Aorta (tissue), 5 donors: ENCODE data around the gene IL6ST. TPM values are rescaled to one million over a fixed set of nuclear protein-coding genes. Genes with fewer than 3 reads are reported as not detected.

Experiments
- ATAC-seq: fragments of 200-7000 bp; cut with Tn5 transposase; one replicate; pipeline ENCODE4 v1.9.1; 2022; ENCODE audit warnings: moderate library complexity; ENCODE audit not compliant: low FRiP score
- DNase-seq, 2 donors: peaks; one replicate each; pipeline ENCODE4 v3.0.0-alpha.2; 2020
- H3K27ac ChIP-seq, 2 donors: one replicate each; pipeline ENCODE4 v1.5.1; 2013; ENCODE audit warnings: low read length in 2 of 2, mild to moderate bottlenecking in 2 of 2, moderate library complexity in 2 of 2, control low read depth in 1 of 2, inconsistent platforms in 1 of 2, low read depth in 1 of 2
- H3K27me3 ChIP-seq, 2 donors: one replicate each; pipeline ENCODE4 v1.6.1; 2013; ENCODE audit warnings: control low read depth in 1 of 2, low read length in 1 of 2, mild to moderate bottlenecking in 1 of 2, moderate library complexity in 1 of 2; ENCODE audit not compliant: insufficient read depth in 2 of 2, control insufficient read depth in 1 of 2
- H3K36me3 ChIP-seq, 2 donors: one replicate each; pipeline ENCODE4 v1.6.1; 2013; ENCODE audit warnings: control low read depth in 1 of 2, low read length in 1 of 2, mild to moderate bottlenecking in 1 of 2; ENCODE audit not compliant: insufficient read depth in 2 of 2, control insufficient read depth in 1 of 2
- H3K4me1 ChIP-seq, 2 donors: one replicate each; pipeline ENCODE4 v1.6.1; 2013; ENCODE audit warnings: low read length in 2 of 2, control low read depth in 1 of 2, mild to moderate bottlenecking in 1 of 2, moderate library complexity in 1 of 2; ENCODE audit not compliant: insufficient read depth in 2 of 2, control insufficient read depth in 1 of 2
- H3K4me3 ChIP-seq, 2 donors: one replicate each; pipeline ENCODE4 v1.5.1; 2013; ENCODE audit warnings: low read length in 2 of 2, control low read depth in 1 of 2, mild to moderate bottlenecking in 1 of 2
- H3K9me3 ChIP-seq: one replicate; pipeline ENCODE4 v1.6.1; 2013; ENCODE audit warnings: mild to moderate bottlenecking, low read length; ENCODE audit not compliant: control insufficient read depth
- WGBS, 2 donors: extraction: QIAGEN DNeasy Blood & Tissue Kit; methylation state at CpG; one replicate each; pipeline ENCODE4 v1.1.7; 2013; 5-methylcytosine and 5-hydroxymethylcytosine counted together
- intact Hi-C, 2 donors: fragments of 100-400 bp; cut with DNase I; formaldehyde crosslinking; loops; one replicate each; pipeline versions ENCODE4 v1.14.2 to v1.15.0; 2022
- polyA plus RNA-seq, 2 donors: library from polyadenylated mRNA; stranded (reverse); fragments of 200-250 nt; gene quantifications; one replicate each; pipeline ENCODE4 v1.2.3, GENCODE V29; 2013
- total RNA-seq, 2 donors: library from RNA; stranded (reverse); fragmentation: NEBNext Ultra II Directional; extraction: Animal tissue kit (Norgen Biotek cat#: 25700); gene quantifications; one replicate each; pipeline ENCODE4 v1.2.1, GENCODE V29; 2021
- donor health status: healthy with polysubstance abuse.
- donor health status: Bipolar disorder and iron deficiency.
- donor health status: DM: no; HTN: no; CAD: no.
- donor health status: DM: no; HTN: no; CAD: no.
- donor health status: DM: yes; HTN: yes; CAD: no.

Gene IL6ST
- total and polyA plus RNA-seq, 4 donors: 59.0 to 370 (median 213) TPM

- ATAC-seq (peak; percentile 12), DNase-seq (peak in 1 of 2 donors; percentile 73)
- no peak overlapping the region for H3K27ac ChIP-seq
- H3K4me3 ChIP-seq: no peak overlapping the region
- intact Hi-C loops: no loop called here
- no peaks in the 10 kb centered on the region for H3K36me3 ChIP-seq
- no peaks in the 10 kb centered on the region for H3K27me3 ChIP-seq
- WGBS, 2 donors: 20 to 21% methylated on average over 3 of the region's 3 CpGs
- H3K9me3 ChIP-seq: no peaks in the 10 kb centered on the region
- no peaks in the 10 kb centered on the region for H3K4me1 ChIP-seq
Observed at GRCh38 chr5:55904152-55904551, 90.6 kb downstream of the IL6ST start.

GRCh38 chr5:55903121-55903701 is 91.6 kb downstream of the IL6ST start:
- Histone ChIP-seq H3K27me3 (no peaks in the 10 kb centered on the region), H3K36me3 (no peaks in the 10 kb centered on the region), H3K9me3 (no peaks in the 10 kb centered on the region), H3K4me3 (no peak overlapping the region), H3K27ac (no peak overlapping the region), H3K4me1 (no peaks in the 10 kb centered on the region)
- 89 to 94% methylated on average over 19 of the region's 19 CpGs for WGBS, 2 donors
- DNase-seq: peak in 1 of 2 donors; percentile 56
- no peak for ATAC-seq
- intact Hi-C loops: no loop called here

- no peak overlapping the region for H3K4me3 ChIP-seq
- H3K36me3 ChIP-seq: no peaks in the 10 kb centered on the region
- H3K9me3 ChIP-seq: no peaks in the 10 kb centered on the region
- no peaks in the 10 kb centered on the region for H3K27me3 ChIP-seq
- intact Hi-C loops: no loop called here
- no peaks in the 10 kb centered on the region for H3K4me1 ChIP-seq
- 78 to 82% methylated on average over 5 of the region's 5 CpGs for WGBS, 2 donors
- DNase-seq (no peak), ATAC-seq (no peak)
- no peak overlapping the region for H3K27ac ChIP-seq
Observed at GRCh38 chr5:55902696-55903095, 92.1 kb downstream of the IL6ST start.

DNA sequence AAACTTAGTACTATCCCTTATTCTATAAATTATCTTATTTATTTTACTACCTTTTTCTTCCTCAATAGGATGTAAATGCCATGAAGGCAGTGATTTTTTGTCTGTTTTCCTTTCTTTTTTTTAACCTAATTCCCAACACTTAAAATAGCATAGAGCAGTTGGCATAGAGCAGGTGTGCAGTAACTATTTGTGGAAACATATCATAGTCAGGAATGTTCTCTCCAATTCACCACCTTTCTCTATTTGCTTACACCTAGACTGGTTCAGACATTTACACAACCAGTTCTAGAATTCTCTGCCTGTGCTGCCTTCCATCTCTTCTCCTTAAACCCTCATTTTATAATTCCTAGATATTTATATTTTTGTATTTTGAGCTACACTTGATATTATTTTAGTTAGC is 94.0 kb downstream of the IL6ST start:
- DNase-seq (no peak), ATAC-seq (no peak)
- Histone ChIP-seq H3K4me3 (no peak overlapping the region), H3K4me1 (no peaks in the 10 kb centered on the region), H3K27ac (no peak overlapping the region), H3K27me3 (no peaks in the 10 kb centered on the region), H3K36me3 (no peaks in the 10 kb centered on the region), H3K9me3 (no peaks in the 10 kb centered on the region)
- intact Hi-C loops: no loop called here

- Histone ChIP-seq H3K9me3 (no peaks in the 10 kb centered on the region), H3K4me3 (no peak overlapping the region), H3K27ac (no peak overlapping the region), H3K36me3 (no peaks in the 10 kb centered on the region), H3K27me3 (no peaks in the 10 kb centered on the region), H3K4me1 (no peaks in the 10 kb centered on the region)
- DNase-seq (no peak), ATAC-seq (no peak)
- intact Hi-C loops: no loop called here
- 77 to 91% methylated on average over 1 of the region's 1 CpG for WGBS, 2 donors
Observed at GRCh38 chr5:55900068-55900467, 94.7 kb downstream of the IL6ST start.

DNA sequence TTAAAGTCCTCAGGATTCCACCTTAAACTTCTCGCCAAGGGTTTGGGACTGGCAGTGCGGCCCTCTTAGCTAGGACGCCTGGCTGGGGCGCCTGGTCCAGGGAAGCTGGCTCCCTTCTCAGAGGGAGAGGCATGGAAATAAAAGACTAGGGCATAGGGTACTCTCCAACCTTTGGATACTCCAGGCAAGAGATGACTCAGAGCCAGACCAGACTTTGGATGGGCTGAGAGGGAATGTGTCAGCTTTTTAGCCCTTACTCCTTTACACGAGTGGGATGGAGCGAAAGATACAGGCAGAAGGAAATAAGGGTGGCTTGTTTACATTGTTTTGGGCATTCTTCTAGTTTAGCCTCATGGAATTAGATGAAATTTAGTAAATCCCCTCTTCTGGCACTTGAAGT is 95.4 kb downstream of the IL6ST start:
- no peak for DNase-seq
- no peaks in the 10 kb centered on the region for H3K27me3 ChIP-seq
- 92 to 95% methylated on average over 6 of the region's 6 CpGs for WGBS, 2 donors
- ATAC-seq: no peak
- no peaks in the 10 kb centered on the region for H3K36me3 ChIP-seq
- no peak overlapping the region for H3K4me3 ChIP-seq
- no peaks in the 10 kb centered on the region for H3K4me1 ChIP-seq
- H3K9me3 ChIP-seq: no peaks in the 10 kb centered on the region
- intact Hi-C loops: no loop called here
- no peak overlapping the region for H3K27ac ChIP-seq

DNA sequence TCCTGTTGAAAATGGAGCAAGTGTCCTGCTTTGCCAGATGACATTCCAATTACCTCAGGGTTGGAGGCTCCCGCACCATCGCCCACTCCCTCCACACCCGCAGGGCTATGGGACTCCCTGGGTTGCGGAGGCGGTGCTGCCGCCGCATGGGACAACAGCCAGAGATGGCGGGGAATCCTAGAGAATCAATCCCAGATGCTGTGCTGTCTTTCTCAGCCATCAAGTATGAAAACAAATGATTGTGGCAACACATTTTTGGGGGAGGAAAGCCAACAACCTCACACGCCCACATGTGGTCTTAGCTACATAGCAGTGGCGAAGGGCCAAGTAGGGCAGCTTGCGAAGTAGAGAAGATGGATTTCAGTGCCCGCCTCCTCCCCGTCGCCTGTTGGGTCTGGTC is 96.9 kb downstream of the IL6ST start:
- 2 to 16% methylated on average over 14 of the region's 14 CpGs for WGBS, 2 donors
- ATAC-seq (peak; percentile 73), DNase-seq (peak; percentile 59 to 80)
- Histone ChIP-seq H3K36me3 (no peaks in the 10 kb centered on the region), H3K4me1 (no peaks in the 10 kb centered on the region), H3K4me3 (peak overlapping the region in 1 of 2 donors; percentile 35), H3K27me3 (no peaks in the 10 kb centered on the region), H3K9me3 (no peaks in the 10 kb centered on the region), H3K27ac (no peak overlapping the region)
- intact Hi-C loops: no loop called here

DNA sequence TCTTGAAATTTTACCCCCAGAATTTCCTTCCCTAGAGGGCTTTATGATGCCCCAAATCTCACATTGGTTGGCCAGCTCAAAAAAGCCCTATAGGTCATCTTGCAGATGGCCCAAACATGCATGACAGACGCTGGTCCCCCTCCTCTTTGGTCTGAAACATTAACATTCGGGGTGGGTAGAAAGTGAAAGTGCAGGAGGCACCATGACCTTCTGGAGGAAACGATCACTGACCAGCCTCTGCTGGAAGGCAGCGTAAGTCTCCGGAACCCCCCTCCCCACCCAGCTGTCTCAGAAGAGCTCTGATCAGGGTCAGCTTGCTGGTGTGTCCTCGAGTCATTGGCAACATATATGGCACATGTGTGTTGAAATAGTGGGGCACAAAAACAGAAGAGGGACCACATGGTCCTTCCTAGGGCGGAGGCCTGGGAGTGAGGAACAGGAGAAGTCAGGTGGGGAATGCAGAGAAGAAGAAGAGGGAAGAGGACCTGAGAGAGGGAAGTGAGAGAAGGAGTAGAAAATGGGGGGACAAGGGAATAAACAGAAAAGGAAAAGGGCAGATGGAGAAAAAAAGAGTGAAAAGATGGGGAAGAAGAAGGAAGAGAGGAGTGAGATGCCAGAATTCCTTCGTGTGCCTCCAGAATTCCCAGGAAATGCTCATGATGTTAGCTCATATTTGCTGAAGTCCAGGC is 97.4 kb downstream of the IL6ST start:
- Histone ChIP-seq H3K4me1 (no peaks in the 10 kb centered on the region), H3K27me3 (no peaks in the 10 kb centered on the region), H3K4me3 (no peak overlapping the region), H3K27ac (no peak overlapping the region), H3K36me3 (no peaks in the 10 kb centered on the region), H3K9me3 (no peaks in the 10 kb centered on the region)
- DNase-seq: no peak
- no peak for ATAC-seq
- intact Hi-C loops: no loop called here
- 79 to 81% methylated on average over 8 of the region's 8 CpGs for WGBS, 2 donors

DNA sequence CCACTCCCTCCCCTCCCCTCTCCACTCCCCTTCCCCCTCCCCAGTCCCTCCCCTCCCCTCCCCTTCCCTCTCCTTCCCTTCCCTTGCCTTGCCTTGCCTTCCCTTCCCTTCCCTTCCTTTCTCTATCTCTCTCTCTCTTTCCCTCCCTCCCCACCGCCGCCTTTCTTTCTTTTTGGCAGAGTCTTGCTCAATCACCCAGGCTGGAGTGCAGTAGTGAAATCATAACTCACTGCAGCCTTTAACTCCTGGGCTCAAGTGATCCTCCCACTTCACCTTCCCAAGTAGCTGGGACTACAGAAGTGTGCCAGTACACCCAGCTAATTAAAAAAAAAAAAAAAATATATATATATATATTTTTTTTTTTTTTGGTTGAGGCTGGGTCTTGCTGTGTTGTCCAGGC is 98.1 kb downstream of the IL6ST start:
- WGBS, 2 donors: 57 to 84% methylated on average over 2 of the region's 2 CpGs
- ATAC-seq: no peak

More for the DNA sequence above, 98.1 kb downstream of the IL6ST start:
- Histone ChIP-seq H3K4me3 (no peak overlapping the region), H3K4me1 (no peaks in the 10 kb centered on the region), H3K27ac (no peak overlapping the region), H3K9me3 (no peaks in the 10 kb centered on the region), H3K36me3 (no peaks in the 10 kb centered on the region), H3K27me3 (no peaks in the 10 kb centered on the region)
- intact Hi-C loops: no loop called here
- no peak for DNase-seq
